Measurements from ENCODE around the gene BTNL3.

GRCh38 chr5:180970336-180970735, 18.3 kb upstream of the BTNL3 start:
- no peak for TF ChIP-seq CTCF (IDR thresholded peaks at IDR 0.05)
- no peak for TF ChIP-seq ZFX (IDR thresholded peaks at IDR 0.05; ENCODE audit: borderline replicate concordance)
